Gastrocnemius medialis (tissue), 4 donors: ENCODE results near the gene ANXA4.

Experiments
- CTCF ChIP-seq, 5 experiments: fragments of 450-650 bp in 3 of 5; fragments of 200-600 bp in 2 of 5; sonication (generic) in 2 of 5; IDR thresholded peaks in 4 of 5; conservative IDR thresholded peaks in 1 of 5; 1 replicate in 4 of 5; 2 replicates in 1 of 5; pipeline ENCODE4 v1.5.1; 2016 to 2019; ENCODE audit warnings: antibody characterized with exemption in 5 of 5, mild to moderate bottlenecking in 3 of 5, moderate library complexity in 3 of 5
- POLR2A ChIP-seq, 2 donors: fragments of 450-650 bp; IDR thresholded peaks; one replicate each; pipeline ENCODE4 v1.6.1; 2017; ENCODE audit warnings: antibody characterized with exemption in 2 of 2, mild to moderate bottlenecking in 2 of 2, moderate library complexity in 2 of 2

GRCh38 chr2:69831354-69831905, 89.5 kb downstream of the ANXA4 start:
- TF ChIP-seq CTCF (IDR thresholded peaks at IDR 0.05 in 4 of 5, conservative IDR thresholded peaks at IDR 0.05 in 1 of 5): no peak
- no peak for TF ChIP-seq POLR2A (IDR thresholded peaks at IDR 0.05)
